Right ventricle myocardium inferior (tissue), 1 donor: ENCODE results near the gene SEC31A. TPM values are rescaled to one million over a fixed set of nuclear protein-coding genes. Genes with fewer than 3 reads are reported as not detected.
A peak's percentile ranks its signal among the peaks of the same experiment; 100 is the strongest.
"Not testable (repeated sequence)": the region's sequence is repeated elsewhere in the genome, so short reads cannot be mapped to it uniquely, and the experiment has no call there.

Experiments used
- ATAC-seq: fragments of 200-7000 bp; cut with Tn5 transposase; one replicate; pipeline ENCODE4 v1.9.1; 2020; ENCODE audit warnings: mild to moderate bottlenecking, moderate library complexity
- DNase-seq: peaks from one replicate; pipeline ENCODE4 v3.0.0; 2021; ENCODE audit errors: missing footprints
- intact Hi-C: fragments of 100-400 bp; cut with DNase I; formaldehyde crosslinking; loops from one replicate; pipeline ENCODE4 v1.11.0; 2022
- long read RNA-seq: library from polyadenylated mRNA; unstranded; transcript quantifications from one replicate; pipeline ENCODE4 v2.0.0, GENCODE V29; 2021
- total RNA-seq: library from RNA; stranded (reverse); fragmentation: NEBNext Ultra II Directional; extraction: Animal tissue kit (Norgen Biotek cat#: 25700); gene quantifications from one replicate; pipeline ENCODE4 v1.2.1, GENCODE V29; 2021
- donor health status: DM: no; HTN: yes; CAD: no; lungs with severe emphysema.

Gene SEC31A
- total RNA-seq = 85.6 TPM
- long read RNA-seq, full-length matches to known transcripts = 32 of 54 reads
- long read RNA-seq, partial matches to known transcripts = 3 of 54 reads
- long read RNA-seq, other reads (novel, unspliced or antisense) = 19 of 54 reads

DNA sequence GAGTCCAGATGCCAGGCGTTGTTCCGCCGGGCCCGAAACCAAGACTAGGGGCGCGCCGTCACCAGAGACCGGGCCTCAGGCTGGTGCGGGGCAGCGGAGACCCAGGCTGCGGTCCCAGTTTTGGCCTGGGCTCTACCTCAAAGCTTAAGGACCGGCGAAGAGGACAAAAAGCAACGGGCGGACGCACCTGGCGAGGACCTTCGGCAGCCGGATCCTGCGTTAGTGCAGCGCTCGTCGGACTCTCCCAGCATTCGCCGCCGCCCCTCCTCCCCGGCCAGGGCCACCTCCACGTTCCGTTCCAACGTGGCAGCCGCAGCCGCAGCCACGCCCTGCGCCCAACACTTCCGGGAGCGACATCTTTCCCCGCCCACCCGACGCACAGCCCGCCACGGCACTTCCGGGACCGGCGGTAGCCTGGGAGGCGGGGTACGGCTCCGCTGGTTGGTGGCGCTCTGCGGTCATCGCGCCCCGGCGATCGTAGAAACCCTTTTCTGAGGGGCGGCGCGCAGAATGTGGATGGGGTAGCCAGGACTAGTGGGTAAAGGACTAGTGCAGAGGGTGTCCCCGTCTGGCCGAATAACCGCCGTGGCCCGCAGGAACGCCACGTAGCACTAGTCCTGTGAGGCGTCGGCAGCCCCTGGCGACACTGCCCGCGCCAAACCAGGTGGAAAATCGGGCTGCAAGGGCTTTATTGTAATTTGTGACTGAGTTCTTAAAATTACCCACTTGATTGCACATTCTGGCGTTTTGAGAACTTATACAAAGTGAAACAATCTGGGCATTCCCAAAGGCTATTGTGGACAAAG lies at the start of gene SEC31A:
SEC31A (minus strand) TSS at position 253 of the 806 bp plus-strand sequence. CDS start 9,217 bp downstream, outside the sequence.
- intact Hi-C loops = loop anchor here (1.0 to 10.0 kb wide), 3 partner anchors 9 to 426 kb away; partner anchors contain the start of genes COQ2 and THAP9
- DNase-seq = peak; percentile 99
- peak; percentile 99 for ATAC-seq

DNA sequence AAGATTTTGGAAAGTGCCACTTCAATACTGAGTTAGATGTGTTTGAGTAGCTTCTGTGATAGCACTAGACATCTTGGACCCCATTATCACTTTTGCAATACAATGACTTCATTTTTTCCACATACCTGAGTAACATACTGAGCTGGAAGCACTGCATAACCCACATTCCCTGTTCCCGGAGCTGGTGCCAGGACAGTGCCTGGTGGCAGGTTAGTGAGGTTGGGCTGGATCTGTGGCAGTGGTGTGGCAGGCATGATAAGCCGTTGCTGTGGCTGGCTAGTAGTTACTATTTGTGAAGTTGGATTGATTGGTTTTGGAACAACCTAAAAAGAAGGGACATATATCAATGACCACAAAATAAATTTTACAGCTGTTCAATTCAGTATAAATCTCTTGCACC lies 48.5 kb upstream of the SEC31A start:
- DNase-seq (no peak), ATAC-seq (no peak)
- intact Hi-C loops = no loop called here

- ATAC-seq = no peak
- intact Hi-C loops = no loop called here
- DNase-seq = no peak
Measured at GRCh38 chr4:82934441-82934840, 43.5 kb upstream of the SEC31A start.

DNA sequence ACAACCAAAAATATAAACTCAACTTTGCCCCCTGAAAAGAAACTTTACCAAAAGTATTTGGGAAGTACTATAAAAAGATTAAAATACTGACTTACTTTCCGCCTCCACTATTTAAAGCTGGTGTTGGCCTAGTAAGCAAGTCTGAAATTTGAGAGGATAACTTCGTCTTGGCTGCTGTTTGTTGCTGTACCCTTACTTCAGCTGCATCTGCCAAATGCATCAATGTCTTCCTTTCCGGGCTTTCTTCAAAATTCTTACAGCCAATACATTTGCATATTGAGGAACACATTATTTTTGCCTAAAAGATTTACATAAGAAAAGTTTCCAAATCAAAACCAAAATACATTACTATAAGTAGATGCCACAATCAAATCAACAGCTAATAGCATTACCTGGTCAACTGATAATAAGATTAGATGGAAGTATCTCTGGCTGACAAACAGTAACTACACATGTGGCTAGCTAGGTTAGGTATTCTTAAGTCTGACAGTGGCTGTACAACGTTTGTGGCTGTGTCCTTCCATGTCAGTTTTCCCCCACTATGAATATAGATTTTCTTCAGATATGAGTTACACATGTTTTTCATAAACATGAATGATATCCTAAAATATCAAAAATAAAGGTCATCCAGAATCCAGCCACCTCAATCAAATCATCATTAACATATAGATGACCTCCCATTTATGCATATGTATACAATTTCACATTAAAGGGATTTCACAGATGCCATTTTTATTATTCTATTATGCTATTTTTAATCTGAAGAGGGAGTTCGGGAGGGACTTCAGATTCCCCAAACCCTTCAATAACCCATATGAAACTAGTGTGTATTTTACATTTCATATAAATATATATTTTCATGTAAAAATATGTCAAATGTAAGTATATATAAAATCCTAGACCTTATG lies 40.1 kb upstream of the SEC31A start:
- no peak for ATAC-seq
- intact Hi-C loops = no loop called here
- DNase-seq = no peak

DNA sequence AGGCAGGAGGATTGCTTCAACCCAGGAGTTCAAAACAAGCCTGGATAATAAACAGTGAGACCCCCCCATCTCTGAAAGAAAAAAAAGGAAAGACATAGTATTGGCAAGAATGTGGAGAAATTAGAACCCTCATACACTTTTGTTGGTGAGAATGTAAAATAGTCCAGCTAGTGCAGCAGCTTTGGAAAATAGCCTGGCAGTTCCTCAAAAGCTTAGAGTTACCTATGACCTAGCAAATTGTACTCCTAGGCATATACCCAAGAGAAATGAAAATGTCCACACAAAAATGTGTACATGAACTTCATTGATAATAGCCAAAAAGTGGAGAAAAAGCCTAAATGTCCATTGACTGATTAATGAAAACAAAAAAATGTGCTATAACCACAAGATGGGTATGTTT lies 30.8 kb upstream of the SEC31A start:
- ATAC-seq (no peak), DNase-seq (no peak)
- intact Hi-C loops = no loop called here

GRCh38 chr4:82919386-82919785 lies 28.4 kb upstream of the SEC31A start:
- intact Hi-C loops = no loop called here
- ATAC-seq (no peak), DNase-seq (no peak)

- DNase-seq (no peak), ATAC-seq (no peak)
- intact Hi-C loops = no loop called here
Measured at GRCh38 chr4:82918091-82918490, 27.1 kb upstream of the SEC31A start.

GRCh38 chr4:82913968-82914367 lies 23.0 kb upstream of the SEC31A start:
- intact Hi-C loops, ATAC-seq, DNase-seq: not testable (repeated sequence)

- intact Hi-C loops = no loop called here
Measured at GRCh38 chr4:82913305-82913704, 22.4 kb upstream of the SEC31A start.

DNA sequence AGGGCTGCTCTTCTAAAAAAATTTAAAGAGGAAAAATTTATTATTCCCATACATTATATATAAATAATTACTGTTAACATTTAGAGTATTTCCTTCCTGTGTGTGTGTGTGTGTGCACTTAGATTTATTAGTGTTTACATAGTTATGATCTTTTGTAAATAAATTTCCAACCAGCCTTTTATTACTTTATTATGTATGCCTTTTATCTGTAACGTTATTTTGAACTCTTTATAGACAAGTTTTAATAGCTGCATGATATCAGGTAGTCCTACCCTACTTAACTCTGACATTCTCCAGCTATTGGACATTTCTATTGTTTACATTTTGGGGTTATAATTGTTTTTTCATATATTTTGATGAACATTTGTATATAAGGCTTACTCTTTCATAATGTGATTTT lies 18.4 kb upstream of the SEC31A start:
- DNase-seq = no peak
- intact Hi-C loops = no loop called here
- no peak for ATAC-seq

More at GRCh38 chr4:82913305-82913704, 22.4 kb upstream of the SEC31A start:
- DNase-seq (no peak), ATAC-seq (no peak)

DNA sequence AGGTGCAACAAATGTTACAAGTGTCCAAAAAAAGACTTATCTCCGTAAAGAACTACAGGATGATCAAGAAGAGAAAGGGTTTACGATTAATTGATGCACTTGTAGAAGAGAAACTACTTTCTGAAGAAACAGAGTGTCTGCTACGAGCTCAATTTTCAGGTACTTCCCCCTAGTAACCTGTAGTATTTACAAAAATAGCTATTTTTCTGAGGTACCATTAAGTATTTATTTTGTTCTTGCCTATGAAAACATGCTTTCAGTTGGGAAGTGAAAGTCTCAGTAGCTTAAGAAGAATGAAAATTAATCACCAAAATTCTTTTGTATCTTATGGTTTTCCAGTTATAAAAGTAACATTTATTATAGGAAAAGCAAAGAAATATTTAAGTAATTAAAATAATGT lies 15.5 kb upstream of the SEC31A start:
- ATAC-seq (no peak), DNase-seq (no peak)
- intact Hi-C loops = no loop called here

GRCh38 chr4:82905205-82905604 lies 14.3 kb upstream of the SEC31A start:
- no peak for ATAC-seq
- DNase-seq = no peak
- intact Hi-C loops = no loop called here

DNA sequence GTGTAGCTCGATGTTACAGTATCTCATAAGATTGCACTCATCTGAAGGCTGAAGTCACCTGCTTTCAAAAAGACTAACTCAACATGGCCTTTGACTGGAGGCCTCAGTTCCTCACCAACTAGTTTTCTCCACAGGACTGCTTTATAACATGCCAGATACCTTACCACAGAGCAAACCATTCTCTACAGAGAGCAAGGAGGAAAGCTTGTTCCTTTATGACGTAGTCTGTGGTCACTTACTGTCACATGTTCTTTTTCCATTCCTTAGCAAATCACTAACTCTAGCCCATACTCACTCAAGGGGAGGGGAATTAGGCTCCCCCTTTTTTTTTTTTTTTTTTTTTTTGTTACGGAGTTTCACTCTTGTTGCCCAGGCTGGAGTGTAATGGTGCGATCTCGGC lies 12.8 kb upstream of the SEC31A start:
- intact Hi-C loops = no loop called here
- no peak for ATAC-seq

GRCh38 chr4:82901183-82901718 lies 10.3 kb upstream of the SEC31A start:
- DNase-seq (no peak), ATAC-seq (no peak)
- intact Hi-C loops = loop anchor here (2.0 kb wide), 2 partner anchors 112 to 134 kb away; partner anchors contain the start of gene COPS4

More for the DNA sequence above, 12.8 kb upstream of the SEC31A start:
- no peak for DNase-seq

DNA sequence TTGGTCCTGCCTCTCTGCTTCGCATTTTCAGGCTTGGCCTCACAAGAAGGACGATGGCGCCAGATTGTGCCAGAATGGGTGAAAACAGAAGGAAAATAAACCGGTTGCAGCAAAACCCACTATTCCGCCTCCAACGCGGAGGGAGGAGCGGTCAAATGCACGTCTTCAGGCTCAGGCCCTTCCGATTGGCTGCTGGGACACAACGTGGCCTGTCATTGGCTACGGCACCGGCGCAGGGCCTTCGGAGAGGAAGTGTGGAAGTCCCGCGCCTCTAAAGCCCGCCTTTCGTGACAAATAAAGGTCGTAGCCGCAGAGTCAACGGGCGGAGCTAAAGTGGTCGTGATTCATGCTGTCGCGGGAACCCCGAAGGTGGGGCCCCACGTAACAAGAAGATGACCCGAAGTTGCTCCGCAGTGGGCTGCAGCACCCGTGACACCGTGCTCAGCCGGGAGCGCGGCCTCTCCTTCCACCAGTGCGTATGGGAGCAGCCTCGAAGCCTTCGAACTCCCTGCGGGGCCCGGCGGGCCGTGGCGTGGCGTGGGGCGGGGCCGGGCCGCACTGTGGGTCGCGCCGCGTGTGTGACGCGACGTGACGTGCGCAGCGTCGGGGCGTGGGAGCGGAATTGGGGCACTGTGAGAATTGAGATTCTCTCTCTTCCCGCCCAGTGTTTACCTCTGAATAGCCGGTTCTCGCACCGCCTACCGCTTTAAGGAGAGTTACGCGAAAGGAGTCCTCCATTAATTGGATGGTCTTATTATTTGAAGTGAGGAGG lies 9.6 kb upstream of the SEC31A start, which contains the start of gene THAP9:
THAP9 (plus strand) TSS at position 325 of the 772 bp plus-strand sequence; CDS start at position 393, 68 bp downstream.
- ATAC-seq = peak; percentile 98
- intact Hi-C loops = loop anchor here (1.0 to 2.0 kb wide), 4 partner anchors 9 to 470 kb away; partner anchors contain the start of genes COPS4, ENOPH1, HNRNPDL and SEC31A
- DNase-seq = peak; percentile 99

- intact Hi-C loops = loop anchor here (1.0 to 2.0 kb wide), 4 partner anchors 9 to 470 kb away; partner anchors contain the start of genes COPS4, ENOPH1, HNRNPDL and SEC31A
- ATAC-seq (peak; percentile 3), DNase-seq (no peak)
Measured at GRCh38 chr4:82900066-82900410, 9.1 kb upstream of the SEC31A start.

- intact Hi-C loops = loop anchor here (1.0 to 10.0 kb wide), 6 partner anchors 8 to 469 kb away; partner anchors contain the start of genes COPS4, COQ2, ENOPH1 and HNRNPDL
- DNase-seq (no peak), ATAC-seq (no peak)
Measured at GRCh38 chr4:82899374-82900065, 8.6 kb upstream of the SEC31A start.
